ENCODE data around the gene AKNA.
A peak's percentile ranks its signal among the peaks of the same experiment; 100 is the strongest.

AKNA gene

DNA sequence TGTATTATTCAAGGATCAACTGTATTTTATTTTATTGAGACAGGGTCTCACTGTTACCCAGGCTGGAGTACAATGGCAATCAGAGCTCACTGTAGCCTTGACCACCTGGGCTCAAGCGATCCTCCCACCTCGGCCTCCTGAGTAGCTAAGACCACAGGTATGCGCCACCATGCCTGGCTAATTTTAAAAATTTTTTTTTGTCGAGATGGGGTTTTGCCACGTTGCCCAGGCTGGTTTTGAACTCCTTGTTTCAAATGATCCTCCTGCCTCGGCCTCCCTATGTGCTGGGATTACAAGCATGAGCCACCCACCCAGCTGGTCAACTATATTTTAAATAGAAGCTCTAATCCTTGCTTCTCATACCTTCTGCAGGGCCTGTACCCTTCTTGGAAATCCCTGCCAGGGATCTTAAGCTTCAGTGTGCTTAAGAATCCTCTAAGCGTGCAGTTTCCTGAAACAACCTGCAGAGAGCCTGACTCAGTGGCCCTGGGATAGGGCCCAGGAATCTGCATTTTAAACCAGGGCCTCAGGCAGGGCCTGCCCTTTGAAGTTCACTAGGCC is 2.9 kb downstream of the AKNA start:
- no peak for TF ChIP-seq TAF1 (IDR thresholded peaks at IDR 0.05; ENCODE audit: low read depth, low read length)
- TF ChIP-seq PAX5 (IDR thresholded peaks at IDR 0.05; ENCODE audit: insufficient read depth, low read length, severe bottlenecking): no peak
- no peak for TF ChIP-seq POLR2A (IDR thresholded peaks at IDR 0.05; ENCODE audit: low read depth, low read length)
- TF ChIP-seq SPI1 (IDR thresholded peaks at IDR 0.05; ENCODE audit: low read depth, low read length): no peak
- no peak for TF ChIP-seq POLR2AphosphoS5 (IDR thresholded peaks at IDR 0.05; ENCODE audit: low read depth, low read length)
- no peak; the same call in 1 of the 2 replicates for TF ChIP-seq POU2F2 (IDR thresholded peaks at IDR 0.05; ENCODE audit: low read depth, low read length)
- DNase-seq (ENCODE audit: insufficient read length, low spot score) (no peak), FAIRE-seq (no peak)

DNA sequence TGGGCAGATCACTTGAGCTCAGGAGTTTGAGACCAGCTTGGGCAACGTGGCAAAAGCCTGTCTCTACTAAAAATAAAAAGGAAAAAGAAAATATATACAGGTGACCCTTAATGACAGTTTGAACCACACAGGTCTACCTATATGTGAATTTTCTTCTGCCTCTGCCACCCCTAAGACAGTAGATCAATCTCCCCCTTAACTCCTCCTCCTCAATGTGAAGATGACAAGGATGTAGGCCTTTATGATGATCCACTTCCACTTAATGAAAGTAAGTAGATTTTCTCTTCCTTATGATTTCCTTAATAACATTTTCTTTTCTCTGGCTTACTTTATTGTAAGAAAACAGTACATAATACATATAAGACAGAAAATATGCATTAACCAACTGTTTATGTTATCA is 3.4 kb downstream of the AKNA start:
- TF ChIP-seq PAX5 (IDR thresholded peaks at IDR 0.05; ENCODE audit: insufficient read depth, low read length, severe bottlenecking) (no peak), POLR2A (IDR thresholded peaks at IDR 0.05; ENCODE audit: low read depth, low read length) (no peak), SPI1 (IDR thresholded peaks at IDR 0.05; ENCODE audit: low read depth, low read length) (no peak), POU2F2 (IDR thresholded peaks at IDR 0.05; ENCODE audit: low read depth, low read length) (no peak)
- DNase-seq (ENCODE audit: insufficient read length, low spot score): no peak
- peak; percentile 31 for FAIRE-seq

DNA sequence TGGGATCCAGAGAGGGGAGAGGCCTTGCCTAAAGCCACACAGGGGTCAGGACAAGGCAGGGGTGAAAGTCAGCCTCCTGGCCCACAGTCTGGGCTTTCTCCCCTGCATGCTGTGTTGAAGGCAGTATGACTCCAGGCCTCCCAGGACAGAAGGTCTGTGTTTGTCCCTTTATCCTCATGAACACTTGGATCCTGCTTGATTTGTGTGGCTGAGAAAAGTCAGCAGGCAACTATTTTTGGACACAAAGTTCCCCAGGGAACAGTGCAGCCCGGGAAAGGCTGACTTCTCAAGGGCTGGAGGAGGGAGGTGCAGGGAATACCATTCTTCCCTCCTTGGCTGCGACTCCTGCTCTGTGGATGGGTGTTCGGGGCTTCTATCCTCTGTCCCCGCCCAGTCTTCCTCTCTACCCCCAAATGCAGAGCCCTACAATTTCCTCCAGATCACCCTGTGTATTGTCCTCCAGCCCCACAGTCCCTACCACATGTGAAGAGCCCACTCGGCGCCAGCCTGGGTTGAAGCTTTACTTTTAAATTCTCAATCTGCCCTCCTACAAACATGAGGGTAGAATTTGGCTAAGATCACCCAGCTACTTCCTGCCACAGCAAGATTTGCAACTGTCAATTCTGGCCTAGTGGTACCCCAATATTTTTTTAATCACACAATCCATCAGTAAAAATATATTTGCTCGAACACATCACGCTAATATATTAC is 4.1 kb downstream of the AKNA start:
- DNase-seq (ENCODE audit: insufficient read length, low spot score) (no peak), FAIRE-seq (peak; percentile 76)
- no peak for TF ChIP-seq POLR2A (IDR thresholded peaks at IDR 0.05; ENCODE audit: low read depth, low read length)

- no peak for DNase-seq (ENCODE audit: insufficient read length, low spot score)
- TF ChIP-seq SPI1 (IDR thresholded peaks at IDR 0.05; ENCODE audit: low read depth, low read length): 0 out of 2 replicates have a peak, but pooled peaks have one; percentile 1
- peak; percentile 54; the same call in 1 of the 2 replicates for TF ChIP-seq POLR2AphosphoS5 (IDR thresholded peaks at IDR 0.05; ENCODE audit: low read depth, low read length)
- TF ChIP-seq POU2F2 (IDR thresholded peaks at IDR 0.05; ENCODE audit: low read depth, low read length): 0 out of 2 replicates have a peak, but pooled peaks have one; percentile 46
- peak; percentile 83 for TF ChIP-seq POLR2A (IDR thresholded peaks at IDR 0.05; ENCODE audit: low read depth, low read length)
- peak; percentile 51; the same call in 1 of the 2 replicates for TF ChIP-seq TAF1 (IDR thresholded peaks at IDR 0.05; ENCODE audit: low read depth, low read length)
- no peak for TF ChIP-seq PAX5 (IDR thresholded peaks at IDR 0.05; ENCODE audit: insufficient read depth, low read length, severe bottlenecking)
- FAIRE-seq: peak; percentile 87
Observed at GRCh38 chr9:114382699-114383520, 4.9 kb downstream of the AKNA start.

- peak; percentile 23 for FAIRE-seq
- no peak for TF ChIP-seq PAX5 (IDR thresholded peaks at IDR 0.05; ENCODE audit: insufficient read depth, low read length, severe bottlenecking)
- TF ChIP-seq POU2F2 (IDR thresholded peaks at IDR 0.05; ENCODE audit: low read depth, low read length): no peak
- no peak for DNase-seq (ENCODE audit: insufficient read length, low spot score)
Observed at GRCh38 chr9:114378883-114379282, 8.9 kb downstream of the AKNA start.

DNA sequence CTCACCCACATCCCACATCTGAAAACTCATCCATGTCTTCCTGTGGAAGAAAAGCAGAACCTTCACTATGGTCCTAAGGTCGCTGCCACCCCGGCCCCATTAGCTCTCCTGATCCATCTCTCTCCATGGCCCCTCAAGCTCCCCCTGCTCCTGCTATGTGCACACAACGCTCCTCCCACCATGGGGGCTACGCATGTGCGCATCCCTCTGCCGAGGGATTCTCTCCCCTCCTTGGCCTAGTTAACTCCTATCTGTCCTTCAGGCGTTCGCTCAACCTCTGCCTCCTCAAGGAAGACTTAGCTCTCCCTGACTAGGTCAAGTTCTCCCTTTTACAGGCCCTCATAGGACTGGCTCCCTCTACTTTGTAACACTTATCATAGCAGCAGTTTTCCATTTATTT is 9.8 kb downstream of the AKNA start:
- no peak for FAIRE-seq
- no peak for TF ChIP-seq POLR2AphosphoS5 (IDR thresholded peaks at IDR 0.05; ENCODE audit: low read depth, low read length)
- no peak for TF ChIP-seq TAF1 (IDR thresholded peaks at IDR 0.05; ENCODE audit: low read depth, low read length)
- no peak for TF ChIP-seq POLR2A (IDR thresholded peaks at IDR 0.05; ENCODE audit: low read depth, low read length)
- no peak for TF ChIP-seq SPI1 (IDR thresholded peaks at IDR 0.05; ENCODE audit: low read depth, low read length)
- TF ChIP-seq PAX5 (IDR thresholded peaks at IDR 0.05; ENCODE audit: insufficient read depth, low read length, severe bottlenecking): no peak
- no peak for DNase-seq (ENCODE audit: insufficient read length, low spot score)

- no peak for FAIRE-seq
Observed at GRCh38 chr9:114376586-114377445, 11.0 kb downstream of the AKNA start.

DNA sequence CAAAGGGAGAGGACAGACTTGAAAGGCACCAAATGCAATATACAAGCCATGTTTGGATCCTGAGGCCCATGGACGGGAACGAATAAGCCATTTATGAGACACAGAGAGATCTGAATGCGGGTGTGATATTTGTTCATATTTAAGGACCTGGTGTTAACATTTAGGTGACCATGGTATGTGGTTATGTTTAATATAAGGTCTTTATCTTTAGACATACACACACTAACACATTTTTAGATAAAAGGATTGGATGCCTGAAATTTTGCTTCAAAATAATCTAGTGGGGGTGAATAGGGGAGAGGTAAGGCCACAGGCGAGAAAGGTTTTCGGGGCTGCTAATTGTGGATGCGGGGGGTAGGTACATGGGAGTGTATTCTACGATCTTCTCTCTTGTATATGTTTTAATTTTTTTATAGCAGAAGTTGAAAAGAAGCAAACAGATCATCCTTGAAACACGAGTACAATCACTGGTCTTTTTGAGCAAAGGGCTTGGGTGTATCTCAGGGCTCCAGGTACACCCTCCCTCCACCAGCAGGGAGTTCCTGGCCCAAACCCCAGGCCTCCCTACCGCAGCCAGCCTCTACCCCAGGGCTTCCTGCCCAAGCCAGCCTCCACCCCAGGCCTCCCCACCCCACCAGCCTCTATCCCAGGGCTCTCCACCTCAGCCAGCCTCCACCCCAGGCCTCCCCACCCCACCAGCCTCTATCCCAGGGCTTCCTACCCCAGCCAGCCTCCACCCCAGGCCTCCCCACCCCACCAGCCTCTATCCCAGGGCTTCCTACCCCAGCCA is 12.2 kb downstream of the AKNA start:
- TF ChIP-seq POLR2AphosphoS5 (IDR thresholded peaks at IDR 0.05; ENCODE audit: low read depth, low read length) (no peak), POLR2A (IDR thresholded peaks at IDR 0.05; ENCODE audit: low read depth, low read length) (no peak), PAX5 (IDR thresholded peaks at IDR 0.05; ENCODE audit: insufficient read depth, low read length, severe bottlenecking) (no peak)
- FAIRE-seq (no peak), DNase-seq (ENCODE audit: insufficient read length, low spot score) (no peak)

More at GRCh38 chr9:114376586-114377445, 11.0 kb downstream of the AKNA start:
- no peak for DNase-seq (ENCODE audit: insufficient read length, low spot score)
- TF ChIP-seq SPI1 (IDR thresholded peaks at IDR 0.05; ENCODE audit: low read depth, low read length) (no peak), POLR2AphosphoS5 (IDR thresholded peaks at IDR 0.05; ENCODE audit: low read depth, low read length) (peak; percentile 30; the same call in 1 of the 2 replicates)

- no peak for TF ChIP-seq TAF1 (IDR thresholded peaks at IDR 0.05; ENCODE audit: low read depth, low read length)
- TF ChIP-seq SPI1 (IDR thresholded peaks at IDR 0.05; ENCODE audit: low read depth, low read length): no peak
- FAIRE-seq (peak; percentile 84), DNase-seq (ENCODE audit: insufficient read length, low spot score) (no peak)
Observed at GRCh38 chr9:114374936-114375335, 12.8 kb downstream of the AKNA start.
